ENCODE measurements around the gene PRRC2B. TPM values are rescaled to one million over a fixed set of nuclear protein-coding genes. Genes with fewer than 3 reads are reported as not detected.

Gene PRRC2B
- total RNA-seq, 1 experiment from 2014 or later, result 137 TPM

GRCh38 chr9:131432050-131432449, 38.2 kb downstream of the PRRC2B start:
- H3K27me3 Mint-ChIP-seq (ENCODE audit: unreplicated experiment), result no peaks in the 10 kb centered on the region
- CTCF ChIA-PET, result interaction anchor here (1.3 kb wide), 1 partner anchor 9 kb away, joined by 5 read pairs; no protein-coding TSS in a partner anchor
- H3K27ac Mint-ChIP-seq (ENCODE audit: unreplicated experiment), result no peak overlapping the region
- intact Hi-C loops (cut with micrococcal nuclease; ENCODE audit: unreplicated experiment), result no loop called here
- TF ChIP-seq, protein P1, sequence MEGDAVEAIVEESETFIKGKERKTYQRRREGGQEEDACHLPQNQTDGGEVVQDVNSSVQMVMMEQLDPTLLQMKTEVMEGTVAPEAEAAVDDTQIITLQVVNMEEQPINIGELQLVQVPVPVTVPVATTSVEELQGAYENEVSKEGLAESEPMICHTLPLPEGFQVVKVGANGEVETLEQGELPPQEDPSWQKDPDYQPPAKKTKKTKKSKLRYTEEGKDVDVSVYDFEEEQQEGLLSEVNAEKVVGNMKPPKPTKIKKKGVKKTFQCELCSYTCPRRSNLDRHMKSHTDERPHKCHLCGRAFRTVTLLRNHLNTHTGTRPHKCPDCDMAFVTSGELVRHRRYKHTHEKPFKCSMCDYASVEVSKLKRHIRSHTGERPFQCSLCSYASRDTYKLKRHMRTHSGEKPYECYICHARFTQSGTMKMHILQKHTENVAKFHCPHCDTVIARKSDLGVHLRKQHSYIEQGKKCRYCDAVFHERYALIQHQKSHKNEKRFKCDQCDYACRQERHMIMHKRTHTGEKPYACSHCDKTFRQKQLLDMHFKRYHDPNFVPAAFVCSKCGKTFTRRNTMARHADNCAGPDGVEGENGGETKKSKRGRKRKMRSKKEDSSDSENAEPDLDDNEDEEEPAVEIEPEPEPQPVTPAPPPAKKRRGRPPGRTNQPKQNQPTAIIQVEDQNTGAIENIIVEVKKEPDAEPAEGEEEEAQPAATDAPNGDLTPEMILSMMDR (IDR thresholded peaks at IDR 0.05; ENCODE audit: unreplicated experiment), result no peak
- H3K4me3 Mint-ChIP-seq (ENCODE audit: low read depth, unreplicated experiment), result no peak overlapping the region
- H3K36me3 Mint-ChIP-seq (ENCODE audit: insufficient read depth, unreplicated experiment), result peaks cover 18% of the 10 kb centered on the region
- DNase-seq, result no peak
- H3K9me3 Mint-ChIP-seq (ENCODE audit: low read depth, unreplicated experiment), result no peaks in the 10 kb centered on the region
- BruUV-seq (replicated peaks), result no TSS peak
- H3K4me1 Mint-ChIP-seq (ENCODE audit: low read depth, unreplicated experiment), result peaks cover 8% of the 10 kb centered on the region

GRCh38 chr9:131432597-131433301, 38.9 kb downstream of the PRRC2B start:
- Mint-ChIP-seq H3K9me3 (ENCODE audit: low read depth, unreplicated experiment) (no peaks in the 10 kb centered on the region), H3K27me3 (ENCODE audit: unreplicated experiment) (no peaks in the 10 kb centered on the region), H3K36me3 (ENCODE audit: insufficient read depth, unreplicated experiment) (peaks cover 18% of the 10 kb centered on the region), H3K27ac (ENCODE audit: unreplicated experiment) (no peak overlapping the region), H3K4me1 (ENCODE audit: low read depth, unreplicated experiment) (peaks cover 8% of the 10 kb centered on the region), H3K4me3 (ENCODE audit: low read depth, unreplicated experiment) (no peak overlapping the region)
- intact Hi-C loops (cut with micrococcal nuclease; ENCODE audit: unreplicated experiment), result no loop called here
- no TSS peak for BruUV-seq (replicated peaks)
- TF ChIP-seq, protein P1 (IDR thresholded peaks at IDR 0.05; ENCODE audit: unreplicated experiment), result no peak
- CTCF ChIA-PET, result interaction anchor here (0.7 to 1.3 kb wide), 2 partner anchors 10 to 240 kb away, joined by 3 to 5 read pairs; no protein-coding TSS in a partner anchor
- DNase-seq, result no peak

- Mint-ChIP-seq H3K9me3 (ENCODE audit: low read depth, unreplicated experiment) (no peaks in the 10 kb centered on the region), H3K27me3 (ENCODE audit: unreplicated experiment) (no peaks in the 10 kb centered on the region), H3K27ac (ENCODE audit: unreplicated experiment) (no peak overlapping the region), H3K36me3 (ENCODE audit: insufficient read depth, unreplicated experiment) (peaks cover 18% of the 10 kb centered on the region), H3K4me1 (ENCODE audit: low read depth, unreplicated experiment) (peaks cover 8% of the 10 kb centered on the region), H3K4me3 (ENCODE audit: low read depth, unreplicated experiment) (no peak overlapping the region)
- CTCF ChIA-PET, result interaction anchor here (0.7 kb wide), 1 partner anchor 241 kb away, joined by 3 read pairs; no protein-coding TSS in a partner anchor
- DNase-seq, result no peak
- no TSS peak for BruUV-seq (replicated peaks)
- TF ChIP-seq, protein P1 (IDR thresholded peaks at IDR 0.05; ENCODE audit: unreplicated experiment), result no peak
- intact Hi-C loops (cut with micrococcal nuclease; ENCODE audit: unreplicated experiment), result no loop called here
These were observed 39.5 kb downstream of the PRRC2B start for GRCh38 chr9:131433302-131433854.

GRCh38 chr9:131434673-131435072, 40.8 kb downstream of the PRRC2B start:
- DNase-seq, result no peak
- Mint-ChIP-seq H3K27me3 (ENCODE audit: unreplicated experiment) (no peaks in the 10 kb centered on the region), H3K27ac (ENCODE audit: unreplicated experiment) (no peak overlapping the region), H3K9me3 (ENCODE audit: low read depth, unreplicated experiment) (no peaks in the 10 kb centered on the region), H3K4me3 (ENCODE audit: low read depth, unreplicated experiment) (no peak overlapping the region), H3K4me1 (ENCODE audit: low read depth, unreplicated experiment) (peaks cover 6% of the 10 kb centered on the region), H3K36me3 (ENCODE audit: insufficient read depth, unreplicated experiment) (peaks cover 29% of the 10 kb centered on the region)
- CTCF ChIA-PET, result no interaction called here
- intact Hi-C loops (cut with micrococcal nuclease; ENCODE audit: unreplicated experiment), result no loop called here
- TF ChIP-seq, protein P1 (IDR thresholded peaks at IDR 0.05; ENCODE audit: unreplicated experiment), result no peak
- BruUV-seq (replicated peaks), result no TSS peak

Measured in Calu3 (cell line).